CD4-positive, alpha-beta T cell treated with Interleukin-17A for 1 hour (primary cell): Measurements from ENCODE around the gene MTRFR.
A peak's percentile ranks its signal among the peaks of the same experiment; 100 is the strongest.
"Not testable (repeated sequence)": the region's sequence is repeated elsewhere in the genome, so short reads cannot be mapped to it uniquely, and the experiment has no call there.

ENCODE experiments used
- DNase-seq: peaks from one replicate; pipeline ENCODE4 v3.0.0-alpha.2; 2020

Gene MTRFR

GRCh38 chr12:123232807-123233504 lies at the start of gene MTRFR, which contains the start of gene MPHOSPH9:
Gene MTRFR, plus strand, starts transcription at chr12:123233436. Its CDS starts 20,239 bp downstream, at chr12:123253675.
Gene MPHOSPH9, minus strand, starts transcription at chr12:123233141. Its CDS starts 2,777 bp downstream, at chr12:123230364.
- peak; percentile 100 for DNase-seq

- no peak for DNase-seq
Measured at GRCh38 chr12:123187637-123188036, 45.6 kb upstream of the MTRFR start.

GRCh38 chr12:123199936-123200335 lies 33.3 kb upstream of the MTRFR start:
- no peak for DNase-seq

GRCh38 chr12:123200414-123200813 lies 32.8 kb upstream of the MTRFR start:
- peak; percentile 1 for DNase-seq

GRCh38 chr12:123206794-123207193 lies 26.4 kb upstream of the MTRFR start:
- DNase-seq, result not testable (repeated sequence)

GRCh38 chr12:123207815-123208214 lies 25.4 kb upstream of the MTRFR start:
- DNase-seq, result not testable (repeated sequence)

- peak; percentile 67 for DNase-seq
Measured at GRCh38 chr12:123223241-123223668, 10.0 kb upstream of the MTRFR start.

GRCh38 chr12:123225443-123225842 lies 7.8 kb upstream of the MTRFR start:
- DNase-seq, result no peak

GRCh38 chr12:123227581-123228258 lies 5.5 kb upstream of the MTRFR start:
- DNase-seq, result no peak

GRCh38 chr12:123229051-123229450 lies 4.2 kb upstream of the MTRFR start:
- peak; percentile 10 for DNase-seq

- no peak for DNase-seq
Measured at GRCh38 chr12:123231931-123232330, 1.3 kb upstream of the MTRFR start.

GRCh38 chr12:123232472-123232806 lies 797 bp upstream of the MTRFR start:
- DNase-seq, result no peak

- no peak for DNase-seq
Measured at GRCh38 chr12:123233505-123234308, 471 bp downstream of the MTRFR start.

- peak; percentile 79 for DNase-seq
Measured at GRCh38 chr12:123237646-123238329, 4.6 kb downstream of the MTRFR start.

GRCh38 chr12:123238330-123238682 lies 5.1 kb downstream of the MTRFR start:
- no peak for DNase-seq

- DNase-seq, result no peak
Measured at GRCh38 chr12:123238961-123239360, 5.7 kb downstream of the MTRFR start.

- DNase-seq, result no peak
Measured at GRCh38 chr12:123242116-123242904, 9.1 kb downstream of the MTRFR start.

GRCh38 chr12:123243671-123244262 lies 10.5 kb downstream of the MTRFR start:
- DNase-seq, result no peak

GRCh38 chr12:123245678-123246077 lies 12.4 kb downstream of the MTRFR start:
- no peak for DNase-seq

GRCh38 chr12:123248129-123248528 lies 14.9 kb downstream of the MTRFR start:
- DNase-seq, result not testable (repeated sequence)

GRCh38 chr12:123248996-123249741 lies 15.9 kb downstream of the MTRFR start:
- DNase-seq, result not testable (repeated sequence)
